Measurements from ENCODE around the gene SLC17A9.

DNA sequence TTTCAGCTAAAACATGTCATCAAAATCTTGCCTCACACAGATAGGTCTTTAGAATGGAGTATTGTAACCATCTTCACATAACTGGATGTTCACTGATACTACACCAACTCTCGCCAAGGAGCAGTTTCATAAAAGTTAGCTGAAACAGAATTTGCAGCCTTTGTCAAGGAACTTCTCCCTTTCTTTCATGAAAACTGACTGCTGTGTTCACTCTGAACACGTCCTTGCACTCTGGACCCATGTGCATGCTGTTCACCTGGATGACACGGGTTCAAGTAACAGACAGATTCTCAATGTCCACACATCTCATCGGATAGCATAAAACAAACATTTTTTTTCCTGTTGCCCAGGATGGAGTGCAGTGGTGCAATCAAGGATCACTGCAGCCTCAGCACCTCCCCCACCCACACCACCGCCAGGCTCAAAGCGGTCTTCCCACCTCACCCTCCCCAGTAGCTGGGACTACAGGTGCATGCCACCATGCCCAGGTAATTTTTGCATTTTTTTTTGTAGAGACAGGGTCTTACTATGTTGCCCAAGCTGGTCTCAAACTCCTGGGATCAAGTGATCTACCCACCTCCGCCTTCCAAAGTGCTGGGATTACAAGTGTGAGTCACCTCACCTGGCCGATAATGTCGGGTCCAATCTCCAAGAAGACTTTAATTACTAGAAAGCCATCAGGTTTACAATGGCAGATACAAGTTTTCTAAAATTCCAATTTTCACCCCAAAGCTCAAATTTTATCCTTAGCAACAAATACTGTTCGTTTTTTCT, 35.6 kb upstream of the SLC17A9 start:
- TF ChIP-seq CTCF (conservative IDR thresholded peaks at IDR 0.05; ENCODE audit: low read depth, low read length) (no peak), EZH2 (IDR thresholded peaks at IDR 0.05; ENCODE audit: low read length, unreplicated experiment) (no peak)
